ENCODE measurements around the gene TLCD4. TPM values are rescaled to one million over a fixed set of nuclear protein-coding genes. Genes with fewer than 3 reads are reported as not detected.
"Not testable (repeated sequence)": the region's sequence is repeated elsewhere in the genome, so short reads cannot be mapped to it uniquely, and the experiment has no call there.

The TLCD4 gene
- total RNA-seq, 1 donor from 2014 or later = 5.7 TPM

DNA sequence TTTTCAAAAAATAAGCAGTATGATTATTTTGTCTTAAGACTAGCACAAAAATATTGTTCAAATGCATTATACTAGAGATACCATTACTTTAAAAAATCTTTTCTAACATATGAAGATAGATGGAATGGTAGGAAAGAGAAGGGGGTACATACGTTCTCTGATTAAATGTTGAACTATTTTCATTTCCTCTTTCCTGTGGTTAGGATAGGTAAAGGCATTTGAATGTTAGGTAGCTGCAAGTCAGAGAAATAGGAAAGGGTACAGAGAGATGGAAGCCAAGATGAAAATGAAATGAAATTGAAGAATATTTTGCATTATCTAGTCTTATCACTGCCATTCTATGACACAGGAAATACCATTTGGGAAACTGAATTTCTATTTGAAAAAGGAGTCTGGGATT lies 28.3 kb downstream of the TLCD4 start:
- Histone ChIP-seq H3K27me3 (no peaks in the 10 kb centered on the region), H3K79me2 (ENCODE audit: low read depth) (no peaks in the 10 kb centered on the region), H3K36me3 (no peaks in the 10 kb centered on the region), H4K20me1 (ENCODE audit: low read depth) (no peaks in the 10 kb centered on the region), H3K9ac (no peak overlapping the region), H2AFZ (replicated peaks) (no peak overlapping the region), H3F3A (ENCODE audit: low read depth) (no peaks in the 10 kb centered on the region), H3K27ac (no peak overlapping the region), H3K4me3 (no peak overlapping the region), H3K9me3 (ENCODE audit: low read depth) (no peaks in the 10 kb centered on the region), H3K4me2 (no peak overlapping the region), H3K4me1 (peaks cover 4% of the 10 kb centered on the region)
- no peaks in the 10 kb centered on the region for H3K27me3 Mint-ChIP-seq (ENCODE audit: insufficient read depth, low read depth)
- H3K27ac Mint-ChIP-seq = no peak overlapping the region
- H3K9me3 Mint-ChIP-seq = no peaks in the 10 kb centered on the region
- DNase-seq (ENCODE audit: low spot score) = no peak
- H3K36me3 Mint-ChIP-seq = peaks cover 3% of the 10 kb centered on the region
- TF ChIP-seq, protein P1, sequence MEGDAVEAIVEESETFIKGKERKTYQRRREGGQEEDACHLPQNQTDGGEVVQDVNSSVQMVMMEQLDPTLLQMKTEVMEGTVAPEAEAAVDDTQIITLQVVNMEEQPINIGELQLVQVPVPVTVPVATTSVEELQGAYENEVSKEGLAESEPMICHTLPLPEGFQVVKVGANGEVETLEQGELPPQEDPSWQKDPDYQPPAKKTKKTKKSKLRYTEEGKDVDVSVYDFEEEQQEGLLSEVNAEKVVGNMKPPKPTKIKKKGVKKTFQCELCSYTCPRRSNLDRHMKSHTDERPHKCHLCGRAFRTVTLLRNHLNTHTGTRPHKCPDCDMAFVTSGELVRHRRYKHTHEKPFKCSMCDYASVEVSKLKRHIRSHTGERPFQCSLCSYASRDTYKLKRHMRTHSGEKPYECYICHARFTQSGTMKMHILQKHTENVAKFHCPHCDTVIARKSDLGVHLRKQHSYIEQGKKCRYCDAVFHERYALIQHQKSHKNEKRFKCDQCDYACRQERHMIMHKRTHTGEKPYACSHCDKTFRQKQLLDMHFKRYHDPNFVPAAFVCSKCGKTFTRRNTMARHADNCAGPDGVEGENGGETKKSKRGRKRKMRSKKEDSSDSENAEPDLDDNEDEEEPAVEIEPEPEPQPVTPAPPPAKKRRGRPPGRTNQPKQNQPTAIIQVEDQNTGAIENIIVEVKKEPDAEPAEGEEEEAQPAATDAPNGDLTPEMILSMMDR (IDR thresholded peaks at IDR 0.05) = no peak
- TF ChIP-seq EZH2 (IDR thresholded peaks at IDR 0.05) (no peak), EZH2phosphoT487 (IDR thresholded peaks at IDR 0.05) (no peak)
- H3K4me3 Mint-ChIP-seq = no peak overlapping the region
- peaks cover 14% of the 10 kb centered on the region for H3K4me1 Mint-ChIP-seq

DNA sequence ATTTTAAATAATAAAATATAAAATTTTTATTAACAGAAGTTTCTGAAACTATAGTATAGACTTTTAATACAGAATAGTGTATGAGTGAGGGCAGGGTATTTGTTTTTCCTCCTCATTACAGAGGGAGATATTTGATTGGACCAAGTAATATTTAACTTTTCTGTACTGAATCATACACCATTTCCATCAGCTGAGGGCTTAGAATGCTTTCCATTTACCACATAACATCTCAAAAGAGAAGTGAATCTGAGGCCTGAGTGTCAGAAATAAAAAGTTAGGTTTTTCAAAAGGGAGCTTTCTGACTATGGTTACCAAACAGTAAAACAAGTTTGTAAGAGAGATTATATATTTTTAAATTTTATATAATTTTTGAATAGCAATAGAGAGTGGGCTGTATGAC lies 29.5 kb downstream of the TLCD4 start:
- H3K36me3 Mint-ChIP-seq = peaks cover 3% of the 10 kb centered on the region
- Histone ChIP-seq H2AFZ (replicated peaks) (no peak overlapping the region), H3K27ac (no peak overlapping the region), H3K4me2 (no peak overlapping the region), H3K79me2 (ENCODE audit: low read depth) (no peaks in the 10 kb centered on the region), H3K4me3 (no peak overlapping the region), H3K4me1 (peaks cover 4% of the 10 kb centered on the region), H3K27me3 (no peaks in the 10 kb centered on the region), H4K20me1 (ENCODE audit: low read depth) (no peaks in the 10 kb centered on the region), H3F3A (ENCODE audit: low read depth) (no peaks in the 10 kb centered on the region), H3K9me3 (ENCODE audit: low read depth) (no peaks in the 10 kb centered on the region), H3K36me3 (no peaks in the 10 kb centered on the region), H3K9ac (no peak overlapping the region)
- H3K4me1 Mint-ChIP-seq = peaks cover 7% of the 10 kb centered on the region
- TF ChIP-seq EZH2phosphoT487 (IDR thresholded peaks at IDR 0.05) (no peak), EZH2 (IDR thresholded peaks at IDR 0.05) (no peak)
- TF ChIP-seq, protein P1 (IDR thresholded peaks at IDR 0.05) = no peak
- H3K9me3 Mint-ChIP-seq = no peaks in the 10 kb centered on the region
- no peak for DNase-seq (ENCODE audit: low spot score)
- no peak overlapping the region for H3K27ac Mint-ChIP-seq
- no peak overlapping the region for H3K4me3 Mint-ChIP-seq
- no peaks in the 10 kb centered on the region for H3K27me3 Mint-ChIP-seq (ENCODE audit: insufficient read depth, low read depth)

DNA sequence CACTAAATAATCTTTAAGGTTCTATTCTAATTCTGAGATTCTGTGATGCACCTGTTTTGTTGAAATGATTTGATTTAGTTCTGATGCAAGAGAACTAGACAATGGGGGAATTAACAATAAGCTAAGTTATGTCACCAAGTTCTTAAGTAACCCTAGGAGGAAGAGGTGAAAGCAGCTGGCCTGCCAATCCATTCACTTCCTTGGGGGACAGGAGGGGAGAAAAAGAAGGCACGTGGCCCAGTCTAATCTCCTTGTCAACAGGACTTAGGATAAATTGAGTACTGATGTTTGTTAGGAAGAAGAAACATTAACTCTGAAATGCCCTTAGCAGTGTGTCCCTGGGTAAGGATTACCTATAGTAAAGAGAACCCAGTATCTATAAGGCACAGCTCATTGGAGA lies 36.9 kb downstream of the TLCD4 start:
- no peak for TF ChIP-seq EZH2 (IDR thresholded peaks at IDR 0.05)
- TF ChIP-seq EZH2phosphoT487 (IDR thresholded peaks at IDR 0.05) = no peak
- TF ChIP-seq, protein P1 (IDR thresholded peaks at IDR 0.05) = no peak
- H3K9ac ChIP-seq = no peak overlapping the region
- H3K27me3 ChIP-seq = no peaks in the 10 kb centered on the region
- H3K36me3 ChIP-seq = no peaks in the 10 kb centered on the region
- Mint-ChIP-seq H3K27me3 (ENCODE audit: insufficient read depth, low read depth) (no peaks in the 10 kb centered on the region), H3K9me3 (no peaks in the 10 kb centered on the region), H3K27ac (no peak overlapping the region), H3K4me1 (no peaks in the 10 kb centered on the region), H3K36me3 (peaks cover 2% of the 10 kb centered on the region), H3K4me3 (no peak overlapping the region)
- no peaks in the 10 kb centered on the region for H3F3A ChIP-seq (ENCODE audit: low read depth)
- H3K4me1 ChIP-seq = no peaks in the 10 kb centered on the region
- no peak overlapping the region for H3K27ac ChIP-seq
- H3K4me2 ChIP-seq = no peak overlapping the region
- no peak for DNase-seq (ENCODE audit: low spot score)
- no peaks in the 10 kb centered on the region for H3K79me2 ChIP-seq (ENCODE audit: low read depth)
- H3K9me3 ChIP-seq (ENCODE audit: low read depth) = no peaks in the 10 kb centered on the region
- H4K20me1 ChIP-seq (ENCODE audit: low read depth) = no peaks in the 10 kb centered on the region
- no peak overlapping the region for H2AFZ ChIP-seq (replicated peaks)
- H3K4me3 ChIP-seq = no peak overlapping the region

DNA sequence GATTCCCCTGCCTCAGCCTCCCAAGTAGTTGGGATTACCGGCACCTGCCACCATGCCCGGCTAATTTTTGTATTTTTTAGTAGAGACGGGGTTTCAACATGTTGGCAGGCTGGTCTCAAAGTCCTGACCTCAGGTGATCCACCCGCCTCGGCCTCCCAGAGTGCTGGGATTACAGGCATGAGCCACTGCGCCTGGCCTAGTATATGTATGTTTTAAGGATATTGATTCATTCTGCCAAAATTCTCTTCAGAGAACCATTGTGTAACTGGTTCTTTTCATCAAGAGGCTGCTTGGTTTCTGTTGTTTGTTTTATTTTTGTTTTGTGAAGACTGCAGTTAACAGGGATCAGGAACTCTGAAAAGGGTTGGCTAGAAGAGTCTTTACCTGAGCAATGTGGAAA lies 48.4 kb downstream of the TLCD4 start:
- not testable (repeated sequence) for H3K4me1 Mint-ChIP-seq; H3K9me3 ChIP-seq (ENCODE audit: low read depth); H3K4me2 ChIP-seq; H3K27ac Mint-ChIP-seq; H4K20me1 ChIP-seq (ENCODE audit: low read depth); H3K36me3 ChIP-seq; DNase-seq (ENCODE audit: low spot score); H3K4me3 Mint-ChIP-seq; H3K4me3 ChIP-seq; H3K79me2 ChIP-seq (ENCODE audit: low read depth); H3F3A ChIP-seq (ENCODE audit: low read depth); H3K27me3 ChIP-seq; H3K27ac ChIP-seq; H2AFZ ChIP-seq (replicated peaks); H3K36me3 Mint-ChIP-seq; H3K4me1 ChIP-seq; H3K9ac ChIP-seq; H3K27me3 Mint-ChIP-seq (ENCODE audit: insufficient read depth, low read depth)
- peaks cover 12% of the 10 kb centered on the region for H3K9me3 Mint-ChIP-seq

Small RNAs within 50 kb of the gene (small RNA-seq; reads per million reads assigned to genes)
- gene RF00019 = not detected

Other genes with a start within 250 kb of the TLCD4 start
- gene CNN3, start 190.2 kb upstream of the TLCD4 start, total RNA-seq (ENCODE audit: low replicate concordance) = 477 and 644 TPM in 2 replicates
- 0.49 and 0.53 TPM in 2 replicates for gene ALG14, start 44.4 kb upstream of the TLCD4 start, total RNA-seq (ENCODE audit: low replicate concordance)
- 22.1 and 32.2 TPM in 2 replicates for gene RWDD3, start 116.9 kb downstream of the TLCD4 start, total RNA-seq (ENCODE audit: low replicate concordance)